ENCODE measurements around the gene PCNA. TPM values are rescaled to one million over a fixed set of nuclear protein-coding genes. Genes with fewer than 3 reads are reported as not detected.

Gene PCNA
- total RNA-seq, 1 experiment from 2014 or later, result 273 TPM

GRCh38 chr20:5149892-5150225 is 30.1 kb upstream of the PCNA start (continued):
- no peak for TF ChIP-seq ATF3 (IDR thresholded peaks at IDR 0.05)
- TF ChIP-seq CEBPB (IDR thresholded peaks at IDR 0.05; ENCODE audit: low read depth), result no peak
- TF ChIP-seq ZBTB33 (IDR thresholded peaks at IDR 0.05; ENCODE audit: extremely low read depth, insufficient replicate concordance, low read length), result no peak

GRCh38 chr20:5148581-5148980 is 28.8 kb upstream of the PCNA start:
- DNase-seq (ENCODE audit: low read depth, low spot score) (no peak), ATAC-seq (no peak)
- Histone ChIP-seq H3K4me3 (replicated peaks in 1 of 2; ENCODE audit: low read depth in 1 of 2, low read length in 2 of 2) (no peak overlapping the region), H3K4me2 (ENCODE audit: low read length) (no peak overlapping the region), H2AFZ (ENCODE audit: low read depth, low read length, poor library complexity, severe bottlenecking) (no peak overlapping the region), H3K9me3 (ENCODE audit: control insufficient read depth in 1 of 2, insufficient read depth in 1 of 2, low read depth in 1 of 2, low read length in 2 of 2) (no peaks in the 10 kb centered on the region), H3K79me2 (ENCODE audit: insufficient read depth, low read length) (peaks cover 22% of the 10 kb centered on the region), H3K9ac (ENCODE audit: low read length) (no peak overlapping the region), H3K27me3 (ENCODE audit: insufficient read depth, low read length) (no peaks in the 10 kb centered on the region), H3K4me1 (ENCODE audit: control insufficient read depth in 1 of 2, insufficient read depth in 2 of 2, low read length in 2 of 2) (peaks cover 22 to 38% of the 10 kb centered on the region in 2 experiments), H3K27ac (ENCODE audit: low read depth, low read length) (no peak overlapping the region), H4K20me1 (ENCODE audit: insufficient read depth) (no peaks in the 10 kb centered on the region), H3K36me3 (ENCODE audit: control insufficient read depth in 1 of 2, insufficient read depth in 2 of 2, low read length in 2 of 2) (no peaks in the 10 kb centered on the region), H3K9me2 (ENCODE audit: insufficient read depth) (no peaks in the 10 kb centered on the region)
- RAD21 ChIA-PET (ENCODE audit: low non-redundant PET in 1 of 2, low total read pairs in 2 of 2, uncharacterized antibody in 2 of 2, unreplicated experiment in 2 of 2), result no interaction called here
- intact Hi-C loops (cut with micrococcal nuclease), result no loop called here
- TF ChIP-seq CEBPB (IDR thresholded peaks at IDR 0.05; ENCODE audit: low read depth) (no peak), ZFX (IDR thresholded peaks at IDR 0.05) (no peak), CBX3 (IDR thresholded peaks at IDR 0.05; ENCODE audit: low read depth) (no peak)
- POLR2A ChIA-PET, result no interaction called here
- BruUV-seq (replicated peaks), result no TSS peak
- CTCF ChIA-PET, result no interaction called here
